ENCODE results near the gene LRTM2. TPM values are rescaled to one million over a fixed set of nuclear protein-coding genes. Genes with fewer than 3 reads are reported as not detected.

Gene LRTM2
- total and polyA plus RNA-seq, 9 of the 15 experiments (the other 6 are each of a cell fraction or from before 2014, with no cell fraction given): 0.09 TPM; not detected in 8

DNA sequence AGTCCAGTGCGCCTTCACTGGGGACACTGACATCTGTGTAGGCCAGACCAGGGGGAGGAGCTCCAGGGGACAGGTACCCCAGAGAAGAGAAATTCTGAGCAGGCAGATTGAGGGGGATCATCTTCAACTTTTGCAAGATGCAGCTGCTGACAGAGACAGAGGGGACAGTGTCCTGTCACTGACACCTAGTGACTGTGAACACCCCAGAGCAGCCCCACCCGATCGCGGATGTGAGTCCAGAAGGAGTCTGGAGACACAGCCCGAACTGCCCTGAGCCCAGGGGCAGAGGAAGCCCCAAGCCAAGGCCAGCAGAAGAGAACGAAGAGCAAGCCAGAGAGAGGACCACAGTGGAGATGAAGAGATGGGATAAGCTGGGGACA lies 21.7 kb upstream of the LRTM2 start:
- FAIRE-seq: no peak

More for the DNA sequence above, 21.7 kb upstream of the LRTM2 start:
- no peak overlapping the region for H3K4me2 ChIP-seq (ENCODE audit: insufficient read depth, low read length)
- TF ChIP-seq POLR3A (IDR thresholded peaks at IDR 0.05; ENCODE audit: borderline replicate concordance, extremely low read depth, insufficient read depth, insufficient read length) (no peak), NUFIP1 (IDR thresholded peaks at IDR 0.05; ENCODE audit: partially characterized antibody) (no peak), ZFP1 (CRISPR knock-in tag; IDR thresholded peaks at IDR 0.05) (no peak), SMAD2 (IDR thresholded peaks at IDR 0.05; ENCODE audit: low read depth, low read length) (no peak), ZNF174 (CRISPR knock-in tag; IDR thresholded peaks at IDR 0.05) (no peak), SOX6 (IDR thresholded peaks at IDR 0.05) (no peak), ZNF224 (CRISPR knock-in tag; IDR thresholded peaks at IDR 0.05) (no peak), ZNF282 (CRISPR knock-in tag; IDR thresholded peaks at IDR 0.05) (no peak), KLF6 (CRISPR knock-in tag; IDR thresholded peaks at IDR 0.05; ENCODE audit: borderline replicate concordance) (no peak), TAF9B (IDR thresholded peaks at IDR 0.05; ENCODE audit: partially characterized antibody) (no peak)
- TF ChIP-seq, protein P1, sequence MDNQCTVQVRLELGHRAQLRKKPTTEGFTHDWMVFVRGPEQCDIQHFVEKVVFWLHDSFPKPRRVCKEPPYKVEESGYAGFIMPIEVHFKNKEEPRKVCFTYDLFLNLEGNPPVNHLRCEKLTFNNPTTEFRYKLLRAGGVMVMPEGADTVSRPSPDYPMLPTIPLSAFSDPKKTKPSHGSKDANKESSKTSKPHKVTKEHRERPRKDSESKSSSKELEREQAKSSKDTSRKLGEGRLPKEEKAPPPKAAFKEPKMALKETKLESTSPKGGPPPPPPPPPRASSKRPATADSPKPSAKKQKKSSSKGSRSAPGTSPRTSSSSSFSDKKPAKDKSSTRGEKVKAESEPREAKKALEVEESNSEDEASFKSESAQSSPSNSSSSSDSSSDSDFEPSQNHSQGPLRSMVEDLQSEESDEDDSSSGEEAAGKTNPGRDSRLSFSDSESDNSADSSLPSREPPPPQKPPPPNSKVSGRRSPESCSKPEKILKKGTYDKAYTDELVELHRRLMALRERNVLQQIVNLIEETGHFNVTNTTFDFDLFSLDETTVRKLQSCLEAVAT (IDR thresholded peaks at IDR 0.05): no peak
- TF ChIP-seq, protein P2, sequence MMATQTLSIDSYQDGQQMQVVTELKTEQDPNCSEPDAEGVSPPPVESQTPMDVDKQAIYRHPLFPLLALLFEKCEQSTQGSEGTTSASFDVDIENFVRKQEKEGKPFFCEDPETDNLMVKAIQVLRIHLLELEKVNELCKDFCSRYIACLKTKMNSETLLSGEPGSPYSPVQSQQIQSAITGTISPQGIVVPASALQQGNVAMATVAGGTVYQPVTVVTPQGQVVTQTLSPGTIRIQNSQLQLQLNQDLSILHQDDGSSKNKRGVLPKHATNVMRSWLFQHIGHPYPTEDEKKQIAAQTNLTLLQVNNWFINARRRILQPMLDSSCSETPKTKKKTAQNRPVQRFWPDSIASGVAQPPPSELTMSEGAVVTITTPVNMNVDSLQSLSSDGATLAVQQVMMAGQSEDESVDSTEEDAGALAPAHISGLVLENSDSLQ (IDR thresholded peaks at IDR 0.05): no peak
- TF ChIP-seq, protein P3, sequence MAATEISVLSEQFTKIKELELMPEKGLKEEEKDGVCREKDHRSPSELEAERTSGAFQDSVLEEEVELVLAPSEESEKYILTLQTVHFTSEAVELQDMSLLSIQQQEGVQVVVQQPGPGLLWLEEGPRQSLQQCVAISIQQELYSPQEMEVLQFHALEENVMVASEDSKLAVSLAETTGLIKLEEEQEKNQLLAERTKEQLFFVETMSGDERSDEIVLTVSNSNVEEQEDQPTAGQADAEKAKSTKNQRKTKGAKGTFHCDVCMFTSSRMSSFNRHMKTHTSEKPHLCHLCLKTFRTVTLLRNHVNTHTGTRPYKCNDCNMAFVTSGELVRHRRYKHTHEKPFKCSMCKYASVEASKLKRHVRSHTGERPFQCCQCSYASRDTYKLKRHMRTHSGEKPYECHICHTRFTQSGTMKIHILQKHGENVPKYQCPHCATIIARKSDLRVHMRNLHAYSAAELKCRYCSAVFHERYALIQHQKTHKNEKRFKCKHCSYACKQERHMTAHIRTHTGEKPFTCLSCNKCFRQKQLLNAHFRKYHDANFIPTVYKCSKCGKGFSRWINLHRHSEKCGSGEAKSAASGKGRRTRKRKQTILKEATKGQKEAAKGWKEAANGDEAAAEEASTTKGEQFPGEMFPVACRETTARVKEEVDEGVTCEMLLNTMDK (IDR thresholded peaks at IDR 0.05; ENCODE audit: borderline replicate concordance, insufficient read depth, low read depth, low read length, poor library complexity, severe bottlenecking): no peak
- H3K27ac ChIP-seq (ENCODE audit: extremely low read depth, low read depth, low read length): no peak overlapping the region
- 33% methylated on average over 6 of the region's 6 CpGs for WGBS (ENCODE audit: insufficient coverage, low coverage, missing lambda C conversion rate)
- no peaks in the 10 kb centered on the region for H3K9me3 ChIP-seq (replicated peaks; ENCODE audit: control insufficient read depth, insufficient read depth, low read depth, low read length)
- H2AFZ ChIP-seq (ENCODE audit: low read depth, low read length): no peak overlapping the region
- BruUV-seq (replicated peaks): no TSS peak
- no peaks in the 10 kb centered on the region for H3K9me1 ChIP-seq (ENCODE audit: control insufficient read depth, insufficient read depth, low read length)
- no peaks in the 10 kb centered on the region for H4K20me1 ChIP-seq (replicated peaks; ENCODE audit: control insufficient read depth, insufficient read depth, low read length)
- POLR2A ChIA-PET: interaction anchor here (0.6 kb wide), 2 partner anchors 114 to 176 kb away, joined by 3 read pairs; no protein-coding TSS in a partner anchor
- no peak overlapping the region for H3K4me3 ChIP-seq
- H3K9ac ChIP-seq (ENCODE audit: insufficient read depth in 1 of 2, low read depth in 2 of 2, low read length in 2 of 2): peak overlapping the region in 1 of 2 experiments; percentile 26; a peak in 1 of 4 replicates
- H3K36me3 ChIP-seq (ENCODE audit: control insufficient read depth, insufficient read depth, low read length): no peaks in the 10 kb centered on the region
- no peaks in the 10 kb centered on the region for H3K27me3 ChIP-seq (ENCODE audit: control insufficient read depth in 2 of 2, insufficient read depth in 2 of 2, low read length in 2 of 2)
- ATAC-seq: no peak
- CTCF ChIA-PET (ENCODE audit: low intra/inter-chr PET ratio): no interaction called here
- intact Hi-C loops (cut with micrococcal nuclease) (loop anchor here (10.0 kb wide), 1 partner anchor 236 kb away; no protein-coding TSS in a partner anchor), in situ Hi-C loops (cut with MboI) (no loop called here)
- peaks cover 0 to 41% of the 10 kb centered on the region in 2 experiments; a peak in 4 of 5 replicates for H3K4me1 ChIP-seq (replicated peaks in 1 of 2; ENCODE audit: control insufficient read depth in 2 of 2, insufficient read depth in 2 of 2, low read length in 2 of 2)
- H3K79me2 ChIP-seq (ENCODE audit: control insufficient read depth, insufficient read depth, low read length): no peaks in the 10 kb centered on the region
- DNase-seq (ENCODE audit: extremely low read depth in 1 of 4, low spot score in 3 of 4): no peak

Measured in K562 (cell line).